GM12878 (cell line): ENCODE measurements around the gene TMEM18.

Experiments used
- CHD2 ChIP-seq: IDR thresholded peaks from 2 replicates; pipeline ENCODE4 v1.6.1; 2011; ENCODE audit warnings: low read depth, low read length, improper control_type of control experiment, borderline replicate concordance
- JUNB ChIP-seq: IDR thresholded peaks from 2 replicates; pipeline ENCODE4 v1.6.1; 2016; ENCODE audit warnings: antibody characterized with exemption, mild to moderate bottlenecking
- POLR2A ChIP-seq: IDR thresholded peaks from 2 replicates; pipeline ENCODE4 v1.6.1; 2011; ENCODE audit warnings: low read depth, mild to moderate bottlenecking, low read length
- RCOR1 ChIP-seq: conservative IDR thresholded peaks from 2 replicates; pipeline ENCODE4 v1.6.1; 2012; ENCODE audit warnings: low read depth, low read length, improper control_type of control experiment
- SMC3 ChIP-seq: IDR thresholded peaks from 2 replicates; pipeline ENCODE4 v1.6.1; 2011; ENCODE audit warnings: low read length, improper control_type of control experiment, borderline replicate concordance
- YBX1 ChIP-seq: fragments of 450-650 bp; IDR thresholded peaks from 2 replicates; pipeline ENCODE4 v1.6.1; 2016; ENCODE audit warnings: antibody characterized with exemption
- ZNF384 ChIP-seq: IDR thresholded peaks from 2 replicates; pipeline ENCODE4 v1.6.1; 2012; ENCODE audit warnings: low read depth, mild to moderate bottlenecking, low read length, improper control_type of control experiment, borderline replicate concordance
- ZSCAN29 ChIP-seq: fragments of 450-650 bp; IDR thresholded peaks from 2 replicates; pipeline ENCODE4 v1.6.1; 2017; ENCODE audit warnings: mild to moderate bottlenecking, moderate library complexity
- TF ChIP-seq, protein P1 (sequence below): IDR thresholded peaks from 2 replicates; pipeline ENCODE4 v1.6.1; 2011; ENCODE audit warnings: borderline replicate concordance, low read depth, mild to moderate bottlenecking, moderate library complexity, mixed read lengths, low read length; ENCODE audit not compliant: insufficient read depth; ENCODE audit errors: extremely low read length
- TF ChIP-seq, protein P2 (sequence below): fragments of 450-650 bp; IDR thresholded peaks from 2 replicates; pipeline ENCODE4 v1.6.1; 2017; ENCODE audit warnings: mild to moderate bottlenecking
- TF ChIP-seq, protein P3 (sequence below), 3 experiments: IDR thresholded peaks in 2 of 3; conservative IDR thresholded peaks in 1 of 3; 2 replicates each; pipeline ENCODE4 v1.5.1; 2011; ENCODE audit warnings: low read depth in 3 of 3, low read length in 3 of 3, mild to moderate bottlenecking in 3 of 3, control low read depth in 2 of 3, moderate library complexity in 2 of 3, inconsistent platforms in 1 of 3, mixed read lengths in 1 of 3; ENCODE audit not compliant: control insufficient read depth in 2 of 3, insufficient read depth in 1 of 3; ENCODE audit errors: extremely low read depth in 1 of 3
- TF ChIP-seq, protein P4 (sequence below): IDR thresholded peaks from 2 replicates; pipeline ENCODE4 v1.6.1; 2012; ENCODE audit warnings: mild to moderate bottlenecking, low read depth, low read length

DNA sequence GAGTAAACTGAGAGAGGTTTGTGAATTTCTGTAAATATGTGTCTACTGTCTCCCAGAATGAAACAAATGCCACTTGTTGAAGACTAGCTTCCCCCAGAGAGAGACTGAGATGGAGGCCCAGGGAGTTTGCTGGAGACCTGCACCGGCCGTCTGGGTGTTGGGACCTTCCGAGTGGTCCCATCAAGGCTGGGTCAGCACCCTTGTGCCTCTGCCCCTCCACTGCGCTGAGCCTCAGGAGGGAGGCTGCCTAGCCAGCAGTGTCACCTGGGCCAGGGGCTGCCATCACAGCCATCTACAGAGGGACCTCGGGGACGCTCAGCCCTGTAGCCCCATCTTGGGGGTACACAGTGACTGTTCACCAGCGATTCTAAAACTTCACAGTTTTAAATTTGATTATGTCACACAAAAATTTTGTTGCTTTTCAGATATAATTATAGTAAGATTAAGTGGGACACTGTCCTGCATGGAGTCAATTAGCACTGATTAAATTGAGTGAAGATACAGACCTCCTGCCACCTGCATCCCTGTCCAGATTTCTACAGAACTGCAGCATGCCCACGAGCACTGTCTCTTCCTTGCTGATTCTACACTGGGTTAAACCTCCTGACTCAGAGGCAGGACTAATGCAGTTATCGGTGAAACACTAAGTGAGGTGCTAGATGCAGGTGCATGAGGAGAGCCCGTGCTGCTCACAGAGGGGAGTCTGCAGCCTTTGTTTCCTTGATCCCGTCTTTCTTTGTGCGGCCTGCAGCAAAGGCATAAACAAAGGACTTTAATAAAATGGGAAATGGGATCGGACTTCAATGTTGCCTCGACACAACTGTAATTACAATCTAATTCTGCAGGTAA, 50.5 kb downstream of the TMEM18 start:
- TF ChIP-seq, protein P1, sequence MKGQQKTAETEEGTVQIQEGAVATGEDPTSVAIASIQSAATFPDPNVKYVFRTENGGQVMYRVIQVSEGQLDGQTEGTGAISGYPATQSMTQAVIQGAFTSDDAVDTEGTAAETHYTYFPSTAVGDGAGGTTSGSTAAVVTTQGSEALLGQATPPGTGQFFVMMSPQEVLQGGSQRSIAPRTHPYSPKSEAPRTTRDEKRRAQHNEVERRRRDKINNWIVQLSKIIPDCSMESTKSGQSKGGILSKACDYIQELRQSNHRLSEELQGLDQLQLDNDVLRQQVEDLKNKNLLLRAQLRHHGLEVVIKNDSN, result no peak
- TF ChIP-seq, protein P2, sequence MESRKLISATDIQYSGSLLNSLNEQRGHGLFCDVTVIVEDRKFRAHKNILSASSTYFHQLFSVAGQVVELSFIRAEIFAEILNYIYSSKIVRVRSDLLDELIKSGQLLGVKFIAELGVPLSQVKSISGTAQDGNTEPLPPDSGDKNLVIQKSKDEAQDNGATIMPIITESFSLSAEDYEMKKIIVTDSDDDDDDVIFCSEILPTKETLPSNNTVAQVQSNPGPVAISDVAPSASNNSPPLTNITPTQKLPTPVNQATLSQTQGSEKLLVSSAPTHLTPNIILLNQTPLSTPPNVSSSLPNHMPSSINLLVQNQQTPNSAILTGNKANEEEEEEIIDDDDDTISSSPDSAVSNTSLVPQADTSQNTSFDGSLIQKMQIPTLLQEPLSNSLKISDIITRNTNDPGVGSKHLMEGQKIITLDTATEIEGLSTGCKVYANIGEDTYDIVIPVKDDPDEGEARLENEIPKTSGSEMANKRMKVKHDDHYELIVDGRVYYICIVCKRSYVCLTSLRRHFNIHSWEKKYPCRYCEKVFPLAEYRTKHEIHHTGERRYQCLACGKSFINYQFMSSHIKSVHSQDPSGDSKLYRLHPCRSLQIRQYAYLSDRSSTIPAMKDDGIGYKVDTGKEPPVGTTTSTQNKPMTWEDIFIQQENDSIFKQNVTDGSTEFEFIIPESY, result no peak
- no peak for TF ChIP-seq RCOR1
- TF ChIP-seq, protein P3, sequence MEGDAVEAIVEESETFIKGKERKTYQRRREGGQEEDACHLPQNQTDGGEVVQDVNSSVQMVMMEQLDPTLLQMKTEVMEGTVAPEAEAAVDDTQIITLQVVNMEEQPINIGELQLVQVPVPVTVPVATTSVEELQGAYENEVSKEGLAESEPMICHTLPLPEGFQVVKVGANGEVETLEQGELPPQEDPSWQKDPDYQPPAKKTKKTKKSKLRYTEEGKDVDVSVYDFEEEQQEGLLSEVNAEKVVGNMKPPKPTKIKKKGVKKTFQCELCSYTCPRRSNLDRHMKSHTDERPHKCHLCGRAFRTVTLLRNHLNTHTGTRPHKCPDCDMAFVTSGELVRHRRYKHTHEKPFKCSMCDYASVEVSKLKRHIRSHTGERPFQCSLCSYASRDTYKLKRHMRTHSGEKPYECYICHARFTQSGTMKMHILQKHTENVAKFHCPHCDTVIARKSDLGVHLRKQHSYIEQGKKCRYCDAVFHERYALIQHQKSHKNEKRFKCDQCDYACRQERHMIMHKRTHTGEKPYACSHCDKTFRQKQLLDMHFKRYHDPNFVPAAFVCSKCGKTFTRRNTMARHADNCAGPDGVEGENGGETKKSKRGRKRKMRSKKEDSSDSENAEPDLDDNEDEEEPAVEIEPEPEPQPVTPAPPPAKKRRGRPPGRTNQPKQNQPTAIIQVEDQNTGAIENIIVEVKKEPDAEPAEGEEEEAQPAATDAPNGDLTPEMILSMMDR (IDR thresholded peaks at IDR 0.05 in 2 of 3, conservative IDR thresholded peaks at IDR 0.05 in 1 of 3; ENCODE audit: control insufficient read depth in 2 of 3, extremely low read depth in 1 of 3, insufficient read depth in 1 of 3, low read depth in 3 of 3, low read length in 3 of 3), result no peak
- TF ChIP-seq POLR2A, result no peak
- TF ChIP-seq JUNB, result no peak
- no peak for TF ChIP-seq CHD2
- no peak for TF ChIP-seq ZSCAN29
- no peak for TF ChIP-seq SMC3
- no peak for TF ChIP-seq ZNF384
- TF ChIP-seq YBX1, result no peak
- TF ChIP-seq, protein P4, sequence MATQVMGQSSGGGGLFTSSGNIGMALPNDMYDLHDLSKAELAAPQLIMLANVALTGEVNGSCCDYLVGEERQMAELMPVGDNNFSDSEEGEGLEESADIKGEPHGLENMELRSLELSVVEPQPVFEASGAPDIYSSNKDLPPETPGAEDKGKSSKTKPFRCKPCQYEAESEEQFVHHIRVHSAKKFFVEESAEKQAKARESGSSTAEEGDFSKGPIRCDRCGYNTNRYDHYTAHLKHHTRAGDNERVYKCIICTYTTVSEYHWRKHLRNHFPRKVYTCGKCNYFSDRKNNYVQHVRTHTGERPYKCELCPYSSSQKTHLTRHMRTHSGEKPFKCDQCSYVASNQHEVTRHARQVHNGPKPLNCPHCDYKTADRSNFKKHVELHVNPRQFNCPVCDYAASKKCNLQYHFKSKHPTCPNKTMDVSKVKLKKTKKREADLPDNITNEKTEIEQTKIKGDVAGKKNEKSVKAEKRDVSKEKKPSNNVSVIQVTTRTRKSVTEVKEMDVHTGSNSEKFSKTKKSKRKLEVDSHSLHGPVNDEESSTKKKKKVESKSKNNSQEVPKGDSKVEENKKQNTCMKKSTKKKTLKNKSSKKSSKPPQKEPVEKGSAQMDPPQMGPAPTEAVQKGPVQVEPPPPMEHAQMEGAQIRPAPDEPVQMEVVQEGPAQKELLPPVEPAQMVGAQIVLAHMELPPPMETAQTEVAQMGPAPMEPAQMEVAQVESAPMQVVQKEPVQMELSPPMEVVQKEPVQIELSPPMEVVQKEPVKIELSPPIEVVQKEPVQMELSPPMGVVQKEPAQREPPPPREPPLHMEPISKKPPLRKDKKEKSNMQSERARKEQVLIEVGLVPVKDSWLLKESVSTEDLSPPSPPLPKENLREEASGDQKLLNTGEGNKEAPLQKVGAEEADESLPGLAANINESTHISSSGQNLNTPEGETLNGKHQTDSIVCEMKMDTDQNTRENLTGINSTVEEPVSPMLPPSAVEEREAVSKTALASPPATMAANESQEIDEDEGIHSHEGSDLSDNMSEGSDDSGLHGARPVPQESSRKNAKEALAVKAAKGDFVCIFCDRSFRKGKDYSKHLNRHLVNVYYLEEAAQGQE, result no peak
